ENCODE measurements around the gene CLASP1.

DNA sequence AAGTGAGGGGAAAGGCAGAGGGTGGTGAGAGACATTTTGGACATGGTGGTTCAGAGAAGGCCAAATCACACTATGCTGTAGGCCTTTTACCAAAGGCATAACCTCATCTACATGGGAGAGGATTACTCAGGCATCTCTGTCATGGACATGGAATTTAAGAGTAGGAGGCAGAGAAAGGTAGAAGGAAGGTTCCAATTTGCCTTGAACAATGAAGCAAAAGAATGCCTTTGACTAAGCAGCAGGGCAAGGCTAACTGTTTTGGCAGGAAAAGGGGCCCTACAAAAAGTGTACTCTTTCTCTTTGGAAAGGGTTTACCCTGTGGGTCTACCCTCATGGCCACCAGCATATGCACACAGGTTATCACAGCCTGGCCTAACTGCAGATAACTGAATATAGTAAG is 164.2 kb downstream of the CLASP1 start:
- TF ChIP-seq, protein P1, sequence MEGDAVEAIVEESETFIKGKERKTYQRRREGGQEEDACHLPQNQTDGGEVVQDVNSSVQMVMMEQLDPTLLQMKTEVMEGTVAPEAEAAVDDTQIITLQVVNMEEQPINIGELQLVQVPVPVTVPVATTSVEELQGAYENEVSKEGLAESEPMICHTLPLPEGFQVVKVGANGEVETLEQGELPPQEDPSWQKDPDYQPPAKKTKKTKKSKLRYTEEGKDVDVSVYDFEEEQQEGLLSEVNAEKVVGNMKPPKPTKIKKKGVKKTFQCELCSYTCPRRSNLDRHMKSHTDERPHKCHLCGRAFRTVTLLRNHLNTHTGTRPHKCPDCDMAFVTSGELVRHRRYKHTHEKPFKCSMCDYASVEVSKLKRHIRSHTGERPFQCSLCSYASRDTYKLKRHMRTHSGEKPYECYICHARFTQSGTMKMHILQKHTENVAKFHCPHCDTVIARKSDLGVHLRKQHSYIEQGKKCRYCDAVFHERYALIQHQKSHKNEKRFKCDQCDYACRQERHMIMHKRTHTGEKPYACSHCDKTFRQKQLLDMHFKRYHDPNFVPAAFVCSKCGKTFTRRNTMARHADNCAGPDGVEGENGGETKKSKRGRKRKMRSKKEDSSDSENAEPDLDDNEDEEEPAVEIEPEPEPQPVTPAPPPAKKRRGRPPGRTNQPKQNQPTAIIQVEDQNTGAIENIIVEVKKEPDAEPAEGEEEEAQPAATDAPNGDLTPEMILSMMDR (conservative IDR thresholded peaks at IDR 0.05): no peak
- no peak for TF ChIP-seq ZFX (IDR thresholded peaks at IDR 0.05)
